Stimulated activated CD8-positive, alpha-beta memory T cell treated with anti-CD3 and anti-CD28 coated beads, Interleukin-2, amount 100 ng/mL, for 48 hours (primary cell): ENCODE data around the gene DLX5.
"Not testable (repeated sequence)": the region's sequence is repeated elsewhere in the genome, so short reads cannot be mapped to it uniquely, and the experiment has no call there.

Experiments used
- DNase-seq, 2 donors: peaks; one replicate each; pipeline ENCODE4 v3.0.0-alpha.2; 2020; ENCODE audit warnings: low read depth in 2 of 2

The DLX5 gene

DNA sequence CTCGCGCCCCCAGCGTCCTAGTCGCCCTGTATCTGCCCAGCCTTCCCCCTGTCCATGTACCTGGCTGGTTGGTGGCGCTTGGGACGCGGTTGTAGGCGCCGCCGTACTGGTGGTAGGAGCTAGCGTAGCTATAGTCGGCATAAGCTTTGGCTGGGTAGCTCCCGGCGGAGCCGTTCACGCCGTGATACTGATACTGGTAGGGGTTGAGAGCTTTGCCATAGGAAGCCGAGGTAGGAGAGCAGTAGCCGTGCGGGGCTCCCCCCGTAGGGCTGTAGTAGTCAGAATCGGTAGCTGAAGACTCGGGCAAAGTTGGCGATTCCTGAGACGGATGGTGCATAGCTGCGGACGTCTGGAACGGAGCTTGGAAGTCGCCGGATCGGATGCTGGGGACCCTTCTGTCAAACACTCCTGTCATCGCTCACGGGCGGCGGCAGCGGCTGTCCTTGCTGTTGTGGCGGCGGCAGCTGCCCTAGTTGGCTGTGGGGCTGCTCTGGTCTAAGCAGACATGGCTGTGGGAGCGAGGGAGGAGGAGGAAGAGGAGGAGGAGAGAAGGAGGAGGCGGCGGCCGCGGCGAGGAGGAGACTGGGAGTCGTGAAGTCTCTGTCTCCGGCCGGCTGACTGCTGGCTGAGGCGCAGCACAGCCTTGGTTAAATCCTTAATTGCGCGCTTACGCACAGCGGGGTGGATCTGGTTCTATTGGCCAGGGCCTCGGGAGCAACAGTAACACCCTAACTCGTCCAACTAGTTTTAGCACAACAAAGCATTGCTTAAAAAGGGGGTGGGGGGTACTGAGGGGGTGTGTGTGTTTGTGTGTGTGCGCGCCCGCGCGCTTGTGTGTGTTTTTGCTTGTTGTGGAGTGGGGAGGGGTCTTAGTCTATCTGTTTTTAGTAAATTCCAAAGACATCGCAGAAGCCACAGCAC is at the start of gene DLX5:
Gene DLX5, minus strand, starts transcription at position 623 of the 921 bp plus-strand sequence. Its CDS starts 208 bp downstream, at position 415.
- no peak for DNase-seq

DNA sequence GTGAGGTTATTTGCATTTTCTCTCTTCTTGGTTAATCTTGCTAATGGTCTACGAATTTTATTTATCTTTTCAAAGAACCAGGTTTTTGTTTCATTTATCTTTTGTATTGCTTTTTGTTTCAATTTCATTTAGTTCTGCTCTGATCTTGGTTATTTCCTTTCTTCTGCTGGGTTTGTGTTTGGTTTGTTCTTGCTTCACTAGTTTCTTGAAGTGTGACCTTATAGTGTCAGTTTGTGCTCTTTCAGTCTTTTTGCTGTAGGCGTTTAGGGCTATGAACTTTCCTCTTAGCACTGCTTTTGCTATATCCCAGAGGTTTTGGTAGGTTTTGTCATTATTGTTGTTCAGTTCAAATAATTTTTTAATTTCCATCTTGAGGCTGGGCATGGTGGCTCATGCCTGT is 47.4 kb upstream of the DLX5 start:
- not testable (repeated sequence) for DNase-seq

DNA sequence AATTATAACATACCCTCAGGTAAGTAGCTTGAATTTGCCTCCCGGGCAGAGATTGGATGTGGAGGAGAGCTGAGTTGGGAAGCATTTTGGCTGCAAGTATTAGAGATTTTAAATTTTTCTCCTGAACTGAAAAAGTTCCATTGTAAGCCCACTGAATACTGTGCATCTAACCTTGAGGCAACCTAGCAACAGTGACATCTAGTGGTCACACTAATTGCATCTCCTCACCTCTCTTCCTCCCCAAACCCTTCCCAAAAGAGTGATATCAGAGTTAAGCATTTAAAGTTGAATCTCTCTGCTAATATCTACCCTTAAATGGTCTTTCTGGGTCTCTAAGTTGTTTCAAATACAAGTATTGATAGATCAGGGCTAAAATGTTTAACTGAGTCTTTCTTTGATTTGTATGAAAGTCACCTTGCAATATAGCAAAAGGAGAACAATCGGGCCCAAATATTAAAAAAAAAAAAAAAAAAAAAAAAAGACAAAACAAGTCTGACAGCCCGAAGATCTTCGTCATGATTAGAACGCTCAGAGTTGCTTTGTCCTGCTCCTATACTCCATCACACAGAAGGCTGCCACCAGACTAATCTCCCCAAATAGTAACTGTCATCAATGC is 40.4 kb upstream of the DLX5 start:
- no peak for DNase-seq

DNA sequence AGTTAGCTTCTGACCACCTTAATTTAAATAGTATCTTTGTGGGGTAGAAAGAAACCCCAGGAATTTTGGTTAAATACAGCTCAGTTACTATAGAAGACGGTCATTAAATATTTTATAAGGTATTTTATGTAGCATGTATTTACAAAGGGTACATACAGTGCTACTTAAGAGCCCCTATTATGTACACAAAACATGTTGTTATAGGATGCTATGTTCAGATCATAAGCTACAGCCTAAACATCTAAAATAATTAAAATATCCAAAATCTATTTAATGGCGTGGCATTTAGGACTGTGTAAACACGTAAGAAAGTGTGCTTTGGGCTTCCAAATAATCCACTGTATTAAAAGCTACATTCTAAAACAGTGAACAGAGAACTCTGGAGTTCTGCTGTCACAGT is 39.4 kb upstream of the DLX5 start:
- no peak for DNase-seq

DNA sequence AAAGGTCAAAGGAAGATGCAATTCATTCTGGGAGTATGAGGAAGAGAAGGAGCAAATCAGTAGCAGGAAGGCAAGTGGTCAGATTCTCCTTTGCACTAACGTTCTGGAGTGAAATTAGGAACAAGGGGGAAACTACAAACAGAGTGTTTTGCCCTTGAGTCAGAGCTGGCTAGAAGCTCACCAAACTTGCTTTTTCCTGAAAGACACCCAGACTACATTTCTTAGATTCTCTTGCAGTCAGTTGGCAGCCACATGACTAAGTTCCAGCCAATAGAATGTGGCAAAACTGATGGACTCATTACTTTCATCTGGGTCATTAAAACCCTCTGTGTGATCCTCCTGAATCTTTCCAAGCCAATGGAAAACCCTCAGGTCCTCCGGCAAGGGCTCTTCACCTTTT is 18.6 kb upstream of the DLX5 start:
- DNase-seq = no peak

DNA sequence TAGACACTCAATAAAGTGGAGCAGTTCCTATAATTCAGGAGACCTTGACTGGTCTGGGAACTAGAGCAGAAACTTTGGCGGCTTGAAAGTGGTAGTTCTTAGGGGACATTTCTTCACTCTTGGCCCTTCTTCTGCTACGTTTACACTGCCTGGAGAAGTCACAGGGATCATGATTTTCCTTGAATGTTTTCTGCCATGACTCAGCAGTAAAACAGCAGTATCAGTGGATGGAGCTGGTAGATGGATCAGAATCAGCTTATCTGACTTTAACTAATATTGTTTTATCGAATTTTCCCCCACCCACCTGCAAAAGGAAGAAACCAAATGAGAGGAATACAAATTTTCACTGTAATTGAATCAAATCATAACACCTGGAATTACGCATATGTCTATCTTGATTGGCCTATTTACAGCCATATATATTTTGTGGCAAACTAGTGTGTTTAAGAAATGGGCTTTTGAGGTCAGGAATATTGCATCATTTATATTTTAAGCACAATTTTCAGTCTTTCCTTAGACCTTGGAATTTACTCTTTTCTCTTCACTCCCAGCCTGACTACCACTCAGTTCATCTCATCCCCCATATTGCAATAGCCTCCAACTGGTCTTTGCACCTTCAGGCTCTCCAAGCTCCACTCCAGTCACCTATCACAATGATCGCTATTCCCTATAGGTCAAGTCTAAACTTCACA is 14.9 kb upstream of the DLX5 start:
- no peak for DNase-seq

DNA sequence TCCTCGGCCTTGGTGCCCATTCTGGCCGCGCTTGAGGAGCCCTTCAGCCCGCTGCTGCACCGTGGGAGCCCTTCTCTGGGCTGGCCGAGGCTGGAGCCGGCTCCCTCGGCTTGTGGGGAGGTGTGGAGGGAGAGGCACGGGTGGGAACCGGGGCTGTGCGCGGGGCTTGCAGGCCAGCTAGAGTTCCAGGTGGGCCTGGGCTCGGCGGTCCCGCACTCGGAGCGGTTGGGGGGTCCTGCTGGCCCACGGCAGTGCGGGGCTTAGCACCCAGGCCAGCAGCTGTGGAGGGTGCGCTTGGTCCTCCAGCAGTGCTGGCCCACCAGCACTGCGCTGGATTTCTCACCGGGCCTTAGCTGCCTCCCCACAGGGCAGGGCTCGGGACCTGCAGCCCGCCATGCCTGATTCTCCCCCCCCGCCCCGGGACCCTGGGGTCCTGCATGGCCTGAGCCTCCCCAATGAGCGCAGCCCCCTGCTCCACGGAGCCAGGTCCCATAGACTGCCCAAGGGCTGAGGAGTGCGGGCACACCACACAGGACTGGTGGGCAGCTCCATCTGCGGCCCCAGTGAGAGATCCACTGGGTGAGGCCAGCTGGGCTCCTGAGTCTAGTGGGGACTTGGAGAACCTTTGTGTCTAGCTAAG is 9.7 kb upstream of the DLX5 start:
- not testable (repeated sequence) for DNase-seq

DNA sequence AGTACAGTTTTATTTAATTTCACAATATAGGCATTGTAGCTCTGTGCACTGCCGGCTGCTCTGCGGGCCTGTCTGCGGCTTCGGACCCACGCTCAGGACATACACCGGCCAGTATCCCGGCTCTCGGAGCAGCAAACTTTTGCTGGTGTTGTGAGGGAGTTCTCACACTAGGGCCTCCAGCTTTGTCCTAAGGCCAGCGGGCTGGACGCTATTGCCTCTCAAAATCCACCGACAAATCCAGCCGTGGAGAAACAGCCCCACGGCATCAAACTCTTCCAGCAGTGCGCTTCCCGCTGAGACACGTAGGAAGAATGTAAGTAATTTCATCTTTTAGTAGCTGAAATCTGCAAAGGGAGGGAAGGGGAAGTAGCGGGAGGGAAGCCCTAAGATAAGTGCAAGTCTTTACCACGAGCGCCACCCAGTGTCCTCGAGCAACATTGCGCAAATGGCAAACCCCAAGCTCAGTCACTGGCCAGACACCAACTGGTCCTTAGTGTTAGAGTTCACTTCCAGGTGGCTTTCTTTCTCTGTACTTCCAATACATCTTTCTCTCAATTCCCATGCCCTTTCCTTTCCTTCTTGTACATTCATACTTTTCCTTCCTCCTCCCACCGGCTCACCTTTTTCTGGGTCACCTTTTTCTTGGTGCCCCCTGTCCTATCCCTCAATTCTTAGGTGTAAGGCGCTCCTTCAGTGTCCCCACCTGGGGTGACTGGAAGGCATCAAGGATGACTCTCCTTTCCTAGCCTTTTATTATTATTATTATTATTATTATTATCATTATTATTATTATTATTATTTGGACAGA is 3.0 kb upstream of the DLX5 start:
- DNase-seq = peak; percentile 37 to 48

DNA sequence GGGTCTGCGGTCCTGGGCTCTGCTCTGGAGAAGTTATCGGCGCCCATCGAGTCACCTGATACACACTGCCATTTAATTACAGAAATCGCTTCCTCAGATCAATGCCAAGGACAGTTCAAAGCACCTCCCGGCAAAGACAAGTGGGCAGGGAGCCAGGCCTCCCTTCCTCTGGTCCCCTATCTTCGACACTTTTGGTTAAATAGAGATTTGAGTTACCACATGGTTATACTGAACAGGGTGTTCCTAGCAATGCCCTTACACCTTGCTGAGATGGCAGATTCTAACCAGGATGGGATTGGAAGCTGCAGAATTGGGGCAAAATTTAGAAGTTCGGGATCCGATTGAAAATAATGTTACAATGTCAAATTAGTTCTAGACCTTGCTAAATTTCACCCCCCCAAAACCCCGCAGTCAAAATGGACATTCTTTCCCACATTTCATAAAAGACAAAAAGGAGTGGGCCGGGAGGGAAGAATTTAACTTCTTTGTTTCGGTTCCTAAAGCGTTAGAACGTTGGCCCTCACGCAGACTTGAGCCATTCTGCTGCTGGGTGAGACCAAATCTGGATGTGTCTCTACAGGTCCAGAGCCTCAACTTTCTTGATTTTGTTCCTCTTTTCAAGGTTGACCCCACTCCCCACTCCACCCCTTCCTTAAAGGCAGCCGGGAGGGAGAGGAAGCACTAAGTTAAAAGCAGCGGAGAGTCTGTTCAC is 2.2 kb upstream of the DLX5 start:
- no peak for DNase-seq

DNA sequence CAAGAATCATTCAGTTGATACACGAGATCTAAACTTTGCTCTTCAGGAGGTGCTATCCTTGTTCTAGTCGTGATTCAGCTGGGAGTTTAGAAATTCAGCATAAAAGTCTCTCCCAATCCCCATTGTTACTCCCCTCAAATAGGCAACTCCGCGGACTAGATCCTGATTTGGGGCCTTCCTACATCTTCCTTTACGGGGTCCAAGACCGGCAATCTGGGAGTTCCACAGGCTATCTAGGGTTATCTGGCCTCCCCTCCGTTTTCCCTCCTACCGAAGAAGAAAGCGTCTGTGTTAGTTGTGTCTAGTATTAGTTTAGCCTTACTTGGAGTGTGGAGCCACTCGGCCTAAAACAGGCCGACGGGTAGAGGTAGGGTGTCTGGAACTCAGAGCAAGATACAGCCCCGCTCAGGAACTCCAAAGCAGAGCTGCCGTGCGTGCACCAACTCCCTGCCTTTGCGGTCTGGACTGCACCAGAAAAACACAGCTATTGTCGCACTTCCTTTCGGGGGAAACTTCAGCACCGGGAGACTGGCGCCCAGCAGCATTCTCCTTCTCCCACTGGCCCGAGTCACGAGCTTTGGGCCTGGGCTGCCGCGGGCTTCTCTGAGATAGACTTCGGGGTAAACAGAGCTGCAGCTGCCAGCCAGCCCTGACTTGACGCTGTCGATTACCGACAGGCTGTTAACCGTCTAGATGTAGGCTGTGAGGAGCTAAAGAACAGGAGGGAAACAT is 1.5 kb upstream of the DLX5 start:
- DNase-seq = no peak

DNA sequence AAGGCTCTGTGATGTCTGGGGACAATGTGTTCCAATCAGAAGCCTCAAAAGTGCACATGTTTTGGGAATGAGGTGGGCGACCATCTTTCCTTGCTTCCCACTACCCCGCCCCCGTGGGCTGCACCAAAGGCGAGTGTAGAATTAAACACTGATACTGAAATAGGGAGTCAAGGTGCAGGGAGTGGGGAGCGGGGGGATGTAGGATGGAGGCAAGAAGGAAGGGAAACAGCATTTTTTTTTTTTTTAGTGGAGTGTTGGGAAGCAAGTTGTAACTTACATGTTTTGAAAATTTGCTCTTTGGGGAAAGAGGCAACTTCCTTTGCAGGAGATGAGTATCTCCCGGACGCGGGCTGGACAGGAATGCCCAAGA is 484 bp upstream of the DLX5 start:
- no peak for DNase-seq

DNA sequence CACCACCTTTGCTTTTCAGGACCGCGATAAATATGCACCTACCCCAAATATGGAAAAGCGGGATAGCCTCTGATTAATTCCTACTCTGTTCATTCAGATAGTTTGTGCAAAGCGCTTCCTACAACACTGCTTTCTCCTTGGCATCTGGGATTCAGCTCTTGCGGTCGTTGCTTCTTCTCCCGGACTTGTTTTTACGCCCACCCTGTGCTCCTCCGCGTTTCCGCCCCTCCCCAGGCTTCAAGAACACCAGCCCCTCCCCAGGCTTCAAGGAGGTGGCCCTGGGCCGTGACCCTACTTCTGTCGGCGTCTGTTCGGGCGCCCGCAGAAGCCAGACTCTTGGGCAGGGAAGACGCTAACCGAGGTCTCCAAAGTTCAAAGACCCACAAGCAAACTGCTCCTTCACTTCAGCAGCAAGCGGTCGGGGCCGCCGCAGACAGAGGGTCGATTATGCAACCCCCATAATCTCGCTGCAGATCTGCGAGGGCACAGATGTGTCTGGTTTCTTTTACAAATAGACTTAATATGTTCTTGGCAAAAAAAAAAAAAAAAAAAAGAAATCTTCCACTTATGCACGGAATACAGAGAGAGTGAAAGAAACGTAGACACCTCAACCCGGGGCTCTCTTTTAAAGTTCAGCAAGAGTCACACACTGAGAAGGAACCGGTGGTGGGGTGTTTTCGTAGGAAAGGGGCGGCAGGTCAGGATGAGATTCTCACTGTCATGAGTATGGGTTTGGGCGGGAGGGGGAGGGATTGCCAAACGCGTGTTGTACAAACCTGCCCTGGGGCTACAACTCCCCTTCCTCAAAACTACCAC is 1.9 kb downstream of the DLX5 start:
- DNase-seq = no peak

DNA sequence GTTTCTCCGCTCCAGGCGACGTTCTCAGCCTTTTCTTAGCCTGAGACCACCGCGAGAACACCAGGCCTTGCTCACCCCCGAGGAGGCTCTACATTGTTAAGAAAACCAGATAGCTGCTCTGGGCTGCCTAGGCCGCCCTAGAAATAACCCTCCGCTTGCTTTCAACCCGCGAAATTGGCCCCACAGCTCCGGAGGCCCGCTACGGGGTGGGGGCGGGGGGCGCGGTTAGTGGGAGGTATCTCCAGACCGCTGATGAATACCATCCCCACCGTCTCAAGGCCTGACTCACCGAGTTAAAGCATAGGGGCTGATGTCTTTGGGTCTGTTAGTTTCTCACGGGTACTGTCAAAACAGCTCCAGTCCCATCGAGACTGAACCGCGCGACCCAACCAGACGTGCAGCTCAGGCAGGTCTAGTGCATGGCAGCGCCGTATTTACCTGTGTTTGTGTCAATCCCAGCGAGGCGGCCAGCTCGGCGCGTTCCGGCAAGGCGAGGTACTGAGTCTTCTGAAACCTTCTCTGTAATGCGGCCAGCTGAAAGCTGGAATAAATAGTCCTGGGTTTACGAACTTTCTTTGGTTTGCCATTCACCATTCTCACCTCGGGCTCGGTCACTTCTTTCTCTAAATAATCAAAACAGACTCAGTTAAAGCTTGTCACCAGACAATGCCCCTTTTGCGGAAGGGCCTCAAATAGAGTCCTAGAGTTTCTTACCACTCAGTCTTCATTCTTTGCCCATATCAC is 2.7 kb downstream of the DLX5 start:
- DNase-seq = no peak

DNA sequence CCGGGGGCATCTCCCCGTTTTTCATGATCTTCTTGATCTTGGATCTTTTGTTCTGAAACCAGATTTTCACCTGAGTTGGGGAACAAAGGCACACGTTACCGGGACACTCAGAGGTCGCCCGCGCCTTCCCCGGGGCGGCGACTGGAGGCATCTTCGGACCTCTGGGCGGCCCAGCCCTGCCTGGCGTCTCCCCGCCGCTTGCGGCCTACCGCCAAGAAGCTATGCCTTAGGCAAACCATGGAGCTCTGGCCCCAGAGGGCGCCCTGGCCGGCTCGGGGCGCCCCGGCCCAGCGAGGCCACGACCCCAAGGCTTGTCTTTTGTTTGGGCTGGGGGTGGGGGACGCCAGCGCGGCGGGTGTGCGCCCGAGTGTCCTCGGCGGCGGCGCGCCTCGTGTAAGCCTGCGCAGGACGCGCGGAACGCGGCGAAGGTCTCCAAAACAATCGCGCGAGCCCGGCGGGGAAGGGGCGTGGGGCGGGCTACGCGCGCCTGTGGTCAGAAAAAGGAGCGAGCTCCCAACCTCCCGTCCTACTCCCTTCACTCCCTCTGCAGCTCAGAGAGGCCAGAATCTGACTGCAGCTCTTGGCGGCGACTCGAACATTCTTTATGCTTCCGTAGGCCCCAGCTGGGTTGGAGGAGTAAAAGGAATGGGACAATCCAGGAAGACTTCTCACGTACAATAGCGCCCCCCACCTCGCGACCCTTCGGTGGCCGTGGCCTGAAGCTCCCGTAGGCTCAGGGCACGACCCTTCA is 3.5 kb downstream of the DLX5 start:
- no peak for DNase-seq

DNA sequence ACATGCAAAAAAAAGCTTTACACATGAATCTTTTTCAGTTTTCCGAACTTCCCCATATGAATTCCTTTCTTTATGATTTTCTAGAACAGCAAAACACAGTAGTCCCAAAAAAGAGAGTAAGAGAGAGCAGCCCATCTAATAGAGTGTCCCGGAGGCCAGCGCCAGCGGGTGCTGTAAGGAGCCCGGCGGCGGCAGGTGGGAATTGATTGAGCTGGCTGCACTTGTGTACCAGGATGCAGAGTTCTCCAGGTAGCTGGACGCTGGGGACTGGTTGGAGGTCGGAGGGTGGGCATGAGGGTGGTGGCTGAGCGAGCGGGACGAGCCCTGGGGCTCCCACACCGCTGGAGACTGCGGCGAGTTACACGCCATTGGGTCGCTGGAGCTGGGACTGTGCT is 4.0 kb downstream of the DLX5 start:
- no peak for DNase-seq

DNA sequence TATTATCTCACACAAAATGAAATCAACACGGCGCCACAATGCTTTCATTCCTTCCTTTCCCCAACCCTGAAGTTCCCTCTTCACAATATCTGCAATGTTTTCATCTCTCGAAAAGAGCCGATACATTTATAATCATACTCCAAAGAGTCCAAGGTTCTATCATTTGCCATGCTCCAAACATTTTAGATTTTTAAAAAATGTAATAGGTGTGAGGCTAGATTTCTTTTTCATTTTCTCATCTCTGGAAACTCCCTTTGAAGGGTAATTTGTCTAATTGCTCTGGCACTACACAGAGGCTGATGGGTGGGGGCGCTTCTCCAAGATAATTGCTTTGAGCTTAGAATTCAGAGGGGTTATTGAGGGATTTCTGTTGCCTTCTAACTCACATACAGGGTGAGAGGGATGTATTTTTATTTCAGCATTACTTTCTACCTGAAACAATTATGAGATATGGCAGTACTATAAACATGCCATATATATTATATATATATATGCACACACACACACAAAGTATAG is 4.9 kb downstream of the DLX5 start:
- DNase-seq = no peak

DNA sequence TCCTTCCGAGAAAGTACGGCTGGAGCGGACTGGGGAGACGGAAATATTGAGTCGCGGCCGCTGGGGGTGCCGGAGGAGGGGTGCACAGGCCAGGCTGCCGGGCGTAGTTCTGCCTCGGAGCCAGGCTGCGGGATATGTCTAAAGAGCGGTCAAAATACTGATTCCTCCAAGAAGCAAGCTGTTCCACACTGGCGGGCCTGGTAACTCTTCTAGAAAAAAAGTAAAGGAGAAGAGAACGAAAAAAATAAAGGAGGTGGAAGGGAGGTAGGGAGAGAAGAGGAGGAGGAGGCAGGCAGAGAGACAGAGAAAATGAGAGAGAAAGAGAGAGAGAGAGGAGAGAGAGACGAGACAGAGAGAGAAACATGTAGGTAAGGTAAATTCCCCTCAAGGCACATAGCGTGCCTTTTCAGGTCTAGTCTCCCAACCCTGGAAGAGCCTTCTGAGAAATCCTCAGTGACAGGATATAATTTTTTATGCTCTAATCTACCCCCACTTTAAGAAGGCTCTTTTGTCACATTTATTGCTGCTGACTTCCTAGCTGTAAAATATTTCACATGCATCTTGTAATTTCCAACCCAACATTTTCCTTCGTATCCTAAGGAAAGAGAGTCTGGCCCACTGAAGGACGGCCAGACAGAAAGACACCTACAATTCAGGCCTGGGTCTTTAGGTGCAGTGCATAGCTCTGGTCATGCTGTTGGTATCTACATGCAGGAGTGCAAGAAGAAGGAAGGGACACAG is 5.7 kb downstream of the DLX5 start:
- DNase-seq = no peak
